Ecto neural progenitor cell (in vitro differentiated cells): ENCODE measurements around the gene GRM5.
"Not testable (repeated sequence)": the region's sequence is repeated elsewhere in the genome, so short reads cannot be mapped to it uniquely, and the experiment has no call there.

ENCODE experiments used
- DNase-seq: peaks from one replicate; pipeline ENCODE4 v3.0.0-alpha.2; 2018; ENCODE audit warnings: low spot score

Gene GRM5

GRCh38 chr11:88489030-88489429 lies 576.8 kb downstream of the GRM5 start:
- no peak for DNase-seq

DNA sequence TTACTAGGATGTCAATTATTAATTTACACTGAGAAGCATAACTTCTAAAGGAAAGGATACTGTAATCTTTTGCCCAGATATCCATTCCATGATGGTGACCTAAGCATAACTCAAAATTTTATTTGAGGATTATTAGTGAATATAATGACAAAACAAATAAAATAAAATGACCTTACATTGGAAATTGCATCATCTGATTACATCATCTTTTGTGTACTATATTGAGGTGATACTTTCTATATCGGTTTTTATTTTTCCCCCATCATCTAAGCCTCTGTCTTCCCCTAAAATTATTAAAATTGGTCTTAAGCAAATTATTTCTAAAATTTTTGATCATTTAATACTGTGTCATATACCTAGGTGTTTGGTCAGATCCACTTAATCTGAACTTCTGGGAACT lies 578.1 kb downstream of the GRM5 start:
- no peak for DNase-seq

- no peak for DNase-seq
Observed at GRCh38 chr11:88484873-88485621, 580.7 kb downstream of the GRM5 start.

DNA sequence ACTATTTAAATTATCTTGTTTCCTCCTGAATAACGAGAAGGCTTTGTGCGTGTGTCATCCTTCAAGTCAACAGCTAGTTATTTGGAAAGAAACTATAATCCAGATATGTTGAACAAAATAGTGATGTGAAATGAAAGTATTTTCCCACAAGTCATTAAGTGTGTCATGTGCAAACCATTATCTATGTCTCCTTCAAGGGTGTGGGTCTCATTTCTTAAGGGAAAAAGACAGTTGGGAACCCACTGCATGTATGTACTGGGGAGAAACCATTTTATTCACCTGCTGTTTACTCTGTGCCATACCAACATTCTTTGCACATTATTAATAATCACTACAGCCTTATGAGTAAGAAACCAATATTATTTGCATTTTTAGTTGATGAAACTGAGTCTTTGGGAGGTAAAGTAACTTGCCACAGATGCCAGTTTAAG lies 582.9 kb downstream of the GRM5 start:
- DNase-seq = no peak

DNA sequence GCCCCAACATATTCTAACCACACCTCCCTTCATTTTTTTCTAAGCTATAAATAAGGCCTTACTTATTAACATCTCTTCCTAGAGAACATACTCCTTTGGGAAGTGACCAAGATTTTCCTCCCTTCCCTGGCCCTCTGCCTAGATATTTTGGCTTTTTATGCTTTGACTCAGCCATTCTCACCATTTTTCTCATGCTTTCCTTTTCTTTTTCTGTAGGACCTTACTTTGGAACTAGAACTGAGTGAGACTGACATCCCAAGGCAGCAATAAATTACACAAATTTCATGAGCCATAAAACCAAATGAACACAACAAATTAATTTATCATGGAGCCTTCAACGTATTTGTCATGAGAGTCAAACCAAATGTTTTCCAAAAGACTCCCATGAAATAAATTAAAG lies 585.6 kb downstream of the GRM5 start:
- DNase-seq = no peak

- no peak for DNase-seq
Observed at GRCh38 chr11:88478136-88478815, 587.5 kb downstream of the GRM5 start.

DNA sequence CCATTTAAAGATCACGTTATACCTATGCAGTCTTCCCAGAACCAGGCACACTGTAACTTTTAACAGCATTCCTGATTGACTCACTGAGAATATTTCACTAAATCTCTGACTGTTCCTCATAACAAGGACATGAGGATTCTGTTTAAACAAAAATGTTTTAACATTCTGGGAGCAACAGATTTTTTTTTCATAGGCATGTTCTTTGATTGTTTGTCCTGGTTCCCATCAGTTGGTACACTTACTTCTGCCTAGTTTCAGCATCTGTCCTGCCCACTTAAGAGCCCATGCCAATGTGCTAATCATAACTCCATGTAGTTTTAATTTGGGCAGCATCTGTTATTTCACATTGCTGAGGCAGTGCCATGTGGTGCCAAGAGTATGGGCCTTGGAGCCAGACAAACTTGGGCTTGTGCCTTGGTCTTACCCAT lies 589.8 kb downstream of the GRM5 start:
- DNase-seq = no peak

GRCh38 chr11:88474655-88475054 lies 591.1 kb downstream of the GRM5 start:
- no peak for DNase-seq

DNA sequence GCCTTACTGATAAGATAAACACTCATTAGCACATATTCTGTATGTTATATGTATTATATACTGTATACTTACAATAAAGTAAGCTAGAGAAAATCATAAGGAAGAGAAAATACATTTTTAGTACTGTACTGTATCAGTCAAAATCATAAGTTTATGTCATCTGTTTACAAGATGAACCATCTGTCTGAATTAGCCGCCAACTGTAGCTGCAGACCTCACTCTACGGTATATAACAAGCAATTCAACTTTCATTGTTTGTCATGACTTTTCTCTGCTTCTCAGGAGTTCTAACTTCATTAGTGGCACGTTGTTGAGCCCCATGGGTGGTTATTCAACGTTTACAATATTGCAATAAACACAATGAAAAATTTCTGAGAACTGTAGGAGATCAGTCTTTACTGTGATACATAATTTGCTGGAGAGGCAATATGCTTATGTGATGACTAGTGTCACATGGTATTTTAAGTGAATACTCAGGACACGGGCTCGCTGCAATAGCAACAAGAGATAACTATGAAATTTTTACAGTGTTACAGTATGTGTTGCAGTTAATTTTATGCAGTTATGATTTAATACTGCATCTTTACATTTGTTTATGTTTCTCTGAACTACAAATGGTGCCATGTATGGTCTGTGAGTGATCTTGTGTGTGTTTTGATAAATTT lies 596.1 kb downstream of the GRM5 start:
- DNase-seq = no peak

DNA sequence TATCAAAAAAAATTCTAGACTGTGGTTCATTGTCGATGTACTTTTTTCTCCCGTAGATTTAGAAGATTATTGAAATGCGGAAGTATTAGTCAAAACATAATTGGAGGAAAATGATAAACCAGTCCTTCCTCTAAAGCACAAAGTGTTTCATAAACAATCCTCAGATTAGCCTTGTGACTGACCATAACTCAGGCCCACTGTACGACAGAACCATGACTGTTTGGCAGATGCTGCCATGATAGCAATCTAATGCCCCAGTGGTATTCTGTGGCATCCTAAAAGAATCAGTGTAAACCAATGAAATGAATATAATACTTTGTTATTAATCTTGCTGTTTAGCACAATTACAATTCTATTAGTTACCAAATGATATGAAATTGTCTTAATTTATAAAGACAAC lies 601.3 kb downstream of the GRM5 start:
- DNase-seq = no peak

- not testable (repeated sequence) for DNase-seq
Observed at GRCh38 chr11:88463301-88463700, 602.5 kb downstream of the GRM5 start.

- not testable (repeated sequence) for DNase-seq
Observed at GRCh38 chr11:88458047-88458446, 607.7 kb downstream of the GRM5 start.

DNA sequence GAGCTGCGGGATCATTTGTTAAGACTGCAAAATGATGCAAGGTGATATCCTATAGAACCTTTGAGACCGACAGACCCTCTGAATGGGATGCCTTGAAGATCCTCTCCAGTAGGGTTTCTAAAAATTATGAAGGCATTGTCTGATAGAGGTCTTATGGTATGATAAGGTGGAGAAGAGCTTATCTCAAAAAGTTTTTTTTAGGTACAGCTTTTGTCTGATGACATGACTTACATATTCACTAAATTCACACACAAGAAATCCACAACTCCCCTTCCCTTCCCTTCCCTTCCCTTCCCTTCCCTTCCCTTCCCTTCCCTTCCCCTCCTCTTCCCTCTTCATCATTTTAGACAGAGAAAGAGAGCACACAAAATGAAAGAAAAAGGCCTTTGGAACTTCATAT lies 609.8 kb downstream of the GRM5 start:
- DNase-seq = no peak

- DNase-seq = no peak
Observed at GRCh38 chr11:88454881-88455280, 610.9 kb downstream of the GRM5 start.
